GM08714 (cell line): ENCODE data around the gene FSTL4.

Source experiments
- H3K4me3 ChIP-seq: fragments of 200-500 bp; sonication (Bioruptor generic); 2 replicates; pipeline ENCODE4 v1.5.1; 2014; ENCODE audit warnings: mild to moderate bottlenecking, low read length, inconsistent platforms
- ZNF274 ChIP-seq: IDR thresholded peaks from 2 replicates; pipeline ENCODE4 v1.6.1; 2012; ENCODE audit warnings: mild to moderate bottlenecking, low read depth, low read length

The FSTL4 gene

GRCh38 chr5:133275631-133276030, 336.7 kb downstream of the FSTL4 start:
- H3K4me3 ChIP-seq, result no peak overlapping the region
- TF ChIP-seq ZNF274, result no peak

- no peak overlapping the region for H3K4me3 ChIP-seq
- no peak for TF ChIP-seq ZNF274
Measured at GRCh38 chr5:133274597-133274935, 337.8 kb downstream of the FSTL4 start.

DNA sequence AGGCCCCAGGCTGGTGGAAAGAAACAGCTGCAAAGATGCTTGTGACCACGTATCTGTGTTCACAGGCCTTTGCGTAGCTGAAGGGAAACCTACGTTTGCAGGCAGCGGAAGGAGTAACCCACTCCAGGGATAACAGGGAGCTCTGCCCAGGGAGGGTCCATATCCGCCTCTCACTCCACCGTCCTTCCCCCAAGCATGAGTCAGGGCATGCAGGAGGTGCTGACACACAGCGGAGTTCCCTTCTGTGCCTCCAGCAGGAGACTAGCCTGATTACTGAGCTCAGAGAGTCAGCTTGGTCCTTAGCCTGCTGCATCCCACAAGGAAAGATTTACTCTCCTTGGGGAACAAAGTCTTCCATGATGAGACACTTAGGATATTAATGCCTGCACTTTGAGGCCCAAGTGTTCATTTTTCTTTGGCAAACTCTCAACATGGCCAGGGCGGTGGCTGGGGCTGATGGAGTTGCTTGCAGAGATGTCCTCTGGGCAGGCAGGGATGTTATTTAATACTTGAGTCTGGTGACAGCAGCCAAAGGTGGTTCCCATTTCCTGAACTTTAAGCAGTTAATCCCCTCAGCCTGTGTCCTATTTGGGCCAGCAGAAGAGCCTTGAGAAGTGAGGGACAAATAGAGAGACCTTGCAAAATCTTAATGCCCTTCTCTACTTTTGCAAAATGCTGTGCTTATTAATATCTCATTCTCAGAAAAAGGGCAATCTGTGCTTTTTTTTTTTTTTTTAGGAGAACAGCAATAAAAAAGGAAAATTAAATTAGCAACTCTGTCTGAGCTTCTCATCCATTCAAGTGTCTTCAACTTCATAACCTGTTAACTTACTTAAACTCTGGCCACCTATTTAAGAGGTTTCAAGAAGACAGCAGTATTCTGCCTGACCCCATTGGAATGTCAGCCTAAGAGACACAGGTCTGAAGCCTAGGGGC, 338.4 kb downstream of the FSTL4 start:
- no peak for TF ChIP-seq ZNF274
- no peak overlapping the region for H3K4me3 ChIP-seq

- TF ChIP-seq ZNF274, result no peak
- no peak overlapping the region for H3K4me3 ChIP-seq
Measured at GRCh38 chr5:133272345-133272744, 340.0 kb downstream of the FSTL4 start.

- TF ChIP-seq ZNF274, result no peak
- H3K4me3 ChIP-seq, result no peak overlapping the region
Measured at GRCh38 chr5:133271606-133272005, 340.7 kb downstream of the FSTL4 start.

DNA sequence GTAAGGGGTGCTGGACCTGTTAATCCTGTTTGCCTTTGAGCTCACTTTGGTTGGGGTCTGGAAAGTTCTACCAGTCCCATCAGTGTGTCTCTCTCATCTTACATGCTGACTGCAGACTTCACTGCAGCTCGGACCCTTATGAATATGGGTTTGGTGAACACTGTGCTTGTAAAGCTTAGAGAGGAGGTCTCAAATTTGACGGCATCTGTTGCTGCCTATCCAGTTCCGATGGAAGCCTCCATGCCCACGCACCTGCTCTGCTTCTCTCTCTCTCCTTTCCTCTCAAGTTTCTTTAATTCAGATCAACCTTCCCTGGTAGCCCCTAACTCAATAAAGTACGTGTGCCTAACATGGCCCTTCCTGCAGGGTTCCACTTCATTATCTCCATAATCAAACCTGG, 342.6 kb downstream of the FSTL4 start:
- no peak overlapping the region for H3K4me3 ChIP-seq
- no peak for TF ChIP-seq ZNF274

GRCh38 chr5:133267601-133268000, 344.7 kb downstream of the FSTL4 start:
- no peak for TF ChIP-seq ZNF274

GRCh38 chr5:133266966-133267365, 345.4 kb downstream of the FSTL4 start:
- TF ChIP-seq ZNF274, result no peak
- H3K4me3 ChIP-seq, result no peak overlapping the region

More at GRCh38 chr5:133267601-133268000, 344.7 kb downstream of the FSTL4 start:
- H3K4me3 ChIP-seq, result no peak overlapping the region

DNA sequence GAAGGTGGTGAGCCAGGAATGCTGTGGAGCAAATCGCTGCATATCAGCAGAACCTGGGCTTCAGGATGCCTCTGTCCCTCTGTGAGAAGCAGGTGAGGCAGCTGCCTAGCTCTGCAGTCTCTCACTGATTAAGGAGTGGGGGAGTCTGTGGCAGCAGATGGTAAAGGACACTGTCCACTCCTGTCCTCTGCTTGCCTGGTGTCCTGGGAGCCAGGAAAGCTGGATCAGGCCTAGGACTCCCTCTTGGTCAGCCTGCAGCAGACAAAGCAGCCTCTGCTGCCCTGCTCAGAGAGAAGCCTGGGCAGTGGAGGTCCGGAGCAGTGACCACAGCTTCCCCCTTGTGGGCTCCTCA, 345.8 kb downstream of the FSTL4 start:
- no peak for TF ChIP-seq ZNF274

GRCh38 chr5:133265720-133266526, 346.4 kb downstream of the FSTL4 start:
- TF ChIP-seq ZNF274, result no peak
- H3K4me3 ChIP-seq, result no peak overlapping the region

More for the DNA sequence above, 345.8 kb downstream of the FSTL4 start:
- H3K4me3 ChIP-seq, result no peak overlapping the region

- H3K4me3 ChIP-seq, result no peak overlapping the region
- no peak for TF ChIP-seq ZNF274
Measured at GRCh38 chr5:133265257-133265656, 347.1 kb downstream of the FSTL4 start.

DNA sequence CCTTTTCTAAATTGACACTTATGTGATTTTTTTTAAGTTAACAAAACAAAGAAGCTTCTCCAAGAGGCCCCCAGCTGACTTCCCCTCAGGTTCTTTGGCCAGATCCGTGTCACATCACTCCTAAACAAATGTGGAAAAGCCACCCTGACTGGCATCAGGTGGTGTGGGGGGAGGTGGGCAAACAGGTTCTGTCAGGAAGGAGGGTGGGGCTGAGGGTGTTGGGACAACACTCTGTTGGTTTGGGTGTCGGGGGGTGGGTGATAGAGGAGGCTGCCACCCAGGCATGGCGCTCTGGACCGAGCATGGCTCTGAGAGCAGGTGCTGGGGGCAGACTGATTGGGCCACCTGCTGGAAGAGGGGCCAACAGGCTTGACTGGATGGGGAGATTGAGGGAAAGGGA, 349.7 kb downstream of the FSTL4 start:
- no peak overlapping the region for H3K4me3 ChIP-seq
- TF ChIP-seq ZNF274, result no peak

DNA sequence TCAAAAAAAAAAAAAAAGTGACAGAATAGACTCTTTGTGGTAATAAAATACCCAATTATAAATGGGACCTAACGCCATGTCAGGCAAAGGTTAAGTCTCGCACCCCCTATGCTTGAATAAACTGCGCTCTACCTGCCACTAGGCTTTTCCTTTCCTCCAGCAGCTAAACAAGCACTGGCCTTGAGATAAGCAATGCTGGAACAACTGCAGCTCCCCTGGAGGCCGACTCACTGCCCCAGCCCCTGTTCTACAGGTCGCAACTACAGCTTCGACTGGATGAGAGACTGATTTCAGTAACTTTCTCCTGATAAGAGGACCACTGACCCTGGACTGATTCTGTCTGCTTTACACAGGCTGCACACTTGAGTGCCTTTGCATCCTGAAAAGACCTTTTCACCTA, 350.3 kb downstream of the FSTL4 start:
- no peak overlapping the region for H3K4me3 ChIP-seq
- no peak for TF ChIP-seq ZNF274

- no peak overlapping the region for H3K4me3 ChIP-seq
- TF ChIP-seq ZNF274, result no peak
Measured at GRCh38 chr5:133260715-133261114, 351.6 kb downstream of the FSTL4 start.
